SH-SY5Y (cell line): ENCODE results near the gene VPS9D1.

Source experiments
- GATA2 ChIP-seq: IDR thresholded peaks from 2 replicates; pipeline ENCODE4 v1.6.1; 2011; ENCODE audit warnings: mild to moderate bottlenecking, low read depth, low read length
- GATA3 ChIP-seq: IDR thresholded peaks from 2 replicates; pipeline ENCODE4 v1.6.1; 2011; ENCODE audit warnings: low read depth, mild to moderate bottlenecking, low read length, moderate library complexity

DNA sequence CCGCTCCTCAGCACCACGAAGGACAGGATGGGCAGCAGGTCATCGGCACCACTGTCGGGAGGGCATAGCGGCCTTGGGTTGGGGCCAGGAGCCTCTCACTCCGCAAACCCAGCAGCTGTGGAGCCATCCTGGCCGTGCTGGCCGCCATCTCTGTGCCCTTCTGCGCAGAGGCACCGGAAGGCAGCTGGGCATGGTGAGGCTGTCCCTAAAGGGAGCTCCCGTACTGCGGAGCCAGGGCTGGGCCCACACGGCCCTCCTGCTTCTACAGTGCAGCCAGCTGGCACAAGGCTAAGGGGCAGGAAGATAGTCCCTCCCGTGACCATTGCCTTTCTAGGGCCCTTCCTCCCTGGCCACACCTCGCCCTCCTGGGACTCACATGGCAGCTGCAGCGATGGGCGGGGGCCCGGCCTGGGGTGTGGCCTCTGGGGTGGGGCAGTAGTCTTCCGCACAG is 12.2 kb downstream of the VPS9D1 start:
- TF ChIP-seq GATA2: no peak
- TF ChIP-seq GATA3: no peak
